H7 (cell line): ENCODE results near the gene DGKG. TPM values are rescaled to one million over a fixed set of nuclear protein-coding genes. Genes with fewer than 3 reads are reported as not detected.

Source experiments
- DNase-seq: peaks from one replicate; pipeline ENCODE4 v3.0.0; 2012
- H3K27me3 ChIP-seq: 2 replicates; pipeline ENCODE4 v1.6.0; 2011; ENCODE audit warnings: mild to moderate bottlenecking, low read length; ENCODE audit not compliant: control insufficient read depth, insufficient read depth
- H3K36me3 ChIP-seq: replicated peaks from 2 replicates; pipeline ENCODE4 v1.5.1; 2011; ENCODE audit warnings: low read length; ENCODE audit not compliant: control insufficient read depth, insufficient read depth
- H3K4me3 ChIP-seq: 2 replicates; pipeline ENCODE4 v1.5.1; 2011; ENCODE audit warnings: low read depth, mild to moderate bottlenecking, control low read depth, low read length, moderate library complexity; ENCODE audit not compliant: insufficient read depth
- total RNA-seq: library from RNA; depleted of rRNA; stranded (reverse); fragments of >200 nt; shearing (Covaris generic); gene quantifications from 2 replicates; pipeline ENCODE4 v1.2.3, GENCODE V29; 2014

Gene DGKG
- total RNA-seq, 1 experiment from 2014 or later, result 0.52 TPM

DNA sequence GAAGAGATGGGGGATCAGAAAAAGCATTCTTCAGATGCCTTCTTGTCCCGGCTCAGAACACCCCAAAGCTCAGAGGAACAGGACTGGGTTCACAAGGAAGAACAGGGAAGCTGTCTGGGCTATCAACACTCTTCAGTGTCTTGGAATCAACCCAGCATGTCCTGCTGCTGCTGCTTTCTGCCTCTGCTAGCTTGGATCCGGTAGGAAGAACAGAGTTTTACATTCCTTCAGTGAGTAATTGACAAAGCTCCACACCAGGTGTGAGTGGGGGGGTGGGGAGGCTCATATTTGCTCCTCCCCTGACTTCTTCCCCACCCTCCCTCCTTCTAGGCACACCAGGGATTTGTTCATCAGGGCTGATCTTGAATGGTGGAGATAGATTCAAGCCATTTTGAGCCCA is 240.1 kb downstream of the DGKG start:
- peak; percentile 77 for DNase-seq
- Histone ChIP-seq H3K4me3 (no peak overlapping the region), H3K27me3 (no peaks in the 10 kb centered on the region), H3K36me3 (no peaks in the 10 kb centered on the region)

DNA sequence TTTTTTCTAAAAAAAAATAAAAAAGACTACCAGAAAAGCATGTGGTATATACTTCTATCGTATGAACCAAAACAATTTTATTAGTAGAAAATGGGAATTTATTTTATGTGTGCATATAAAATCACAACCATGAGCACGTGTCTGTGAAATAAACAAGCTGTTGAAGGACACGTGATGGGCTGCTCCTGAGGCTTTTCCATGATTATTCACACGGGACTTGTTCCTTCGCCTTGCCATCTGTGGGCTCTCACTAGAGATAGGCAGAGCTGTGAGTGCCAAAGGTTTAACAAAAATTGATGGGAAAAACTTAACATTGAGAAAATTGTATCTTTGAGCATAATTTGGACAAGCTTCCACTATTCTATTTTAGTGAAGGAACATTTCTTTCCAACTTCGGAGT is 240.8 kb downstream of the DGKG start:
- Histone ChIP-seq H3K27me3 (no peaks in the 10 kb centered on the region), H3K4me3 (no peak overlapping the region), H3K36me3 (no peaks in the 10 kb centered on the region)
- no peak for DNase-seq

DNA sequence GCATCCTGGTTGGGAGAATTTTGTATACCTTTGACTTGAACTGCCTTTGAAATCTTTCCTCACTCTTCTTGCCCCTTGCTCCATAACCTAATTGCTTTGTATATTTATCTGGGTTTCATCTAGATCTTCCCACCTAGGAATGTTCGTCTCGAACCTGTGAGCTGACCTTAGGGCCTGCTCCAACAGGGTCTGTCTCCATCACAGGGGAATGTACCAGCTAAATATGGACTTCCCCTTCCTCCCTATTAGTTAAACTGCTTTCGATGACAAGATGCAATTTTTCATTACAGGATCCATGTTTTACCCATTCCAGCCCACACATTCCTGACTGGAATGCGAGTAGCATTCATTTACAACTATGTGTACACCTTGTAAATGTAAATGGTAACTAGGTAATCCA is 242.5 kb downstream of the DGKG start:
- DNase-seq, result no peak
- Histone ChIP-seq H3K27me3 (peaks cover 11% of the 10 kb centered on the region), H3K4me3 (no peak overlapping the region), H3K36me3 (no peaks in the 10 kb centered on the region)

DNA sequence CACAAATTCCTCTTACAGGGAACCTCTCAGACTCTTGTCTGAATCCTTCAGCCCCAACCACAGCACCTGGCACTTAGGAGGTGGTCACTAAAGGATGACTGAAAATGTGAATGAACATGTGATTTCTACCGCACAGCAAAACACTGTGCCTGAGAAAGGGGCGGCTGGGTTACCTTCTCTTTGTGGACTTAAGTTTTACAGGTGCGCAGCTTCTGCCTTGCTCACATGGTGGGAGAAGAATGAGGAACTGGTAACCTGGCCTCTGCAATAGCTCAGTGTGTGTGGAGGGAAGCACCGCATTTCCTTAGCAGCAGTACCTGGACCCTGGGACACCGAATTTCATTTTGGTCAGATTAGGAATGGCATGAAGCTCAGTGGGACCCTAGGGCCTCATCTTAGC is 243.3 kb downstream of the DGKG start:
- H3K4me3 ChIP-seq, result no peak overlapping the region
- H3K27me3 ChIP-seq, result peaks cover 19% of the 10 kb centered on the region
- H3K36me3 ChIP-seq, result no peaks in the 10 kb centered on the region
- DNase-seq, result no peak

DNA sequence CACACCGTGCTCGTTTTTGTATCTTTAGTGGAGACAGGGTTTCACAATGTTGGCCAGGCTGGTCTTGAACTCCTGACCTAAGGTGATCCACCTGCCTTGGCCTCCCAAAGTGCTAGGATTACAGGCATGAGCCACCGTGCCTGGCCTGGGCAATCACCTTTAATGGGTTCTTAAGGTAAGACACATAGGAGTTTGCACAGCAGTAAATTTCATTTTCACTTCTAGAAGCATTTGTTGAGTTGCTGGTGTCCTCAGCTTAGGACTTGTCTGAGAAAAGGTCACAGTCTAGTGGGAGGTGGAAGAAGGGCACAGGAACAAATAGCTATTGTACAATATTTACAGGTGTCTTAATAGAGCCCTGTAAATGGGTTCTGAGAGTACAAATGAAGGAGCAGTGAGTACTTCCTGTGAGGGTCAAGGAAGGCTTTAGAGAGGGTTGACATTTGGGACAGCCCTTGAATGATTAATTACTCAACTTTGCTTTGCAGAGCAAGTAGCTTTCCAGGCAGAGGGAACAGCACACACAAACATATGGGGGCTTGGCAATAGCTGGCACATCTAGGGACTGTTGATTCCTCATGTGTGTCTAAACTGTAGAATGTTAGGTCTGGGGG is 244.4 kb downstream of the DGKG start:
- H3K27me3 ChIP-seq, result peaks cover 30% of the 10 kb centered on the region
- H3K36me3 ChIP-seq, result no peaks in the 10 kb centered on the region
- H3K4me3 ChIP-seq, result no peak overlapping the region
- no peak for DNase-seq

DNA sequence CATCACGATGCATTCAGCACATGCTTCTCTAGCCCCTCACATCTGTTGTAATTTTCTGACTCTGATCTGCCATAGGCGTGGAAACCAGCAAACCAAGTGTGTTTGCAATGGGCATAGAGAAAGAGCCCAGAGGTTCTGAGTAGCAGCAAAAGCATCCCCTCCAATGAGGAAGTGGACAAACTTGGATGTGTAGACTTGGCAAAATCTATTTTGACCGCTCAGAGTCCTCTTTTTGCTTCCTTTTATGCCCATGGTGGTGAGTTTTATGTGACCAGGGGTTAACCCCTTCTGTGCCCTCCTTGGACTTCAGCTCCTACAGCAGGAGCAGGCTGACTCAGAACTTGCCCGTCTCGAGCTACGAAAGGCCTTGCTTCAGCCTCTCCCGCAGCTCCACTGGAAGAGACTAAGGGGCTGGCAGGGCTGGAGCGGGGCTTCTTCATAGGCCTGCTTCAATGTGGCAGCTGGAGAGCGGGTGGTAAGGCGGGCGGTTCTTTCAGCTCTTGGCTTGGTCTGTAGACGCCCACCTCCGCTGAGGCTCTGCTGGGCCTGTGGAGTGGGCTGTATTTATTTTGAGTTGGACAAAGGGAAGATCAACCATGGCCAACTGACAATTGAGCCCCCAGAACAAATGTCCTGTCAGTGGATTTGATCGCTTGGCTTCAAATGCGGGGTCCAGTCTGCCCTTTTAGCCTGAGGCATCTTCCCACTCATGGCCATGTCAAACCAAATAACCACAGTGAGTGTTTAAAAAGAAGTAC is 246.6 kb downstream of the DGKG start:
- DNase-seq, result no peak
- Histone ChIP-seq H3K4me3 (no peak overlapping the region), H3K36me3 (no peaks in the 10 kb centered on the region), H3K27me3 (peaks cover 52% of the 10 kb centered on the region)

DNA sequence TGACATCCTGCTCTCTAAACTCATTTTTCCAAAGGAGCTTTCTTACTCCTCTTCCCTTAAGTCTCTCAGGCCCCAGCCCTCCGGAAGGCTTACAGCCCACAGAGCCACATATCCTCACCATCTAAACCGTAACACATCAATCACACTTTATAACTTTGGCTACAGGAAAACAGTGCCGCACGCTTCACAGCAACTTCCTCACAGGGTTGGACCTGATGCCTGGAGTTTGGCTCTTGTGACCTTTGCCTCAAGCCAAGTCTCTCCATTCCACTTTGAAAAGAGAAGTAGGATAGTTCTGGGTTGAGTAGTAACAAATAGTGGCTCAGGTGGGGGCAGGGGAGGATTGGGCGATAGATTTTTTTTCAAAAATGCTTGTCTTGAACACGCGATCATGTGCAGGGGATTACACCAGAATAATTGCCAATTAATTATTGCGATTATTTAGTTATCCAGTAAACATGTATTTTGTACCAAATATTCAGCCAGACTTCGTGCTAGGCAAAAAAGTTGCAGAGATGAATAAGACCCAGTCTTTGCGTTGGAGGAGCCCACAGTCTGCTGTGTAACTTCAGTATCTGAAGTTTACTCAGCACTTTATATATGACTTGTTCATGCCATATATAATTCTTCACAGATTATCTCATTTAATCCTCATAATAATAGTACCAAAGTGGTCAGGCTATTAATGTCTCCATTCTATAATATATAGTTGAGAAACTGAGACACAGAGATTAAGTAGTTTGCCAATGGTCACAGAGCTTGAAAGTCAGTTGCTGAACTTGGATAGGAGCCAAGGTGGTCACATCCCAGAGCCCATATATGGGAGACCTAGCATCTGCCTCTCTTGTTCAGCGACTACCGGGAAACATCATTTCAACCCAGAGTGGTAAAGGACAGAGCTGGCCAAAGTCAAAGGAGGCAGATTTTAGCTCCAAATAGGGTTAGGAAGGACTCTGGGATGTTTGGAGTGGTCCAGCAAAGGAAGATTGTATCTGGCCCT is 250.8 kb downstream of the DGKG start:
- H3K4me3 ChIP-seq, result no peak overlapping the region
- DNase-seq, result no peak
- H3K27me3 ChIP-seq, result peaks cover 66% of the 10 kb centered on the region
- H3K36me3 ChIP-seq, result no peaks in the 10 kb centered on the region

DNA sequence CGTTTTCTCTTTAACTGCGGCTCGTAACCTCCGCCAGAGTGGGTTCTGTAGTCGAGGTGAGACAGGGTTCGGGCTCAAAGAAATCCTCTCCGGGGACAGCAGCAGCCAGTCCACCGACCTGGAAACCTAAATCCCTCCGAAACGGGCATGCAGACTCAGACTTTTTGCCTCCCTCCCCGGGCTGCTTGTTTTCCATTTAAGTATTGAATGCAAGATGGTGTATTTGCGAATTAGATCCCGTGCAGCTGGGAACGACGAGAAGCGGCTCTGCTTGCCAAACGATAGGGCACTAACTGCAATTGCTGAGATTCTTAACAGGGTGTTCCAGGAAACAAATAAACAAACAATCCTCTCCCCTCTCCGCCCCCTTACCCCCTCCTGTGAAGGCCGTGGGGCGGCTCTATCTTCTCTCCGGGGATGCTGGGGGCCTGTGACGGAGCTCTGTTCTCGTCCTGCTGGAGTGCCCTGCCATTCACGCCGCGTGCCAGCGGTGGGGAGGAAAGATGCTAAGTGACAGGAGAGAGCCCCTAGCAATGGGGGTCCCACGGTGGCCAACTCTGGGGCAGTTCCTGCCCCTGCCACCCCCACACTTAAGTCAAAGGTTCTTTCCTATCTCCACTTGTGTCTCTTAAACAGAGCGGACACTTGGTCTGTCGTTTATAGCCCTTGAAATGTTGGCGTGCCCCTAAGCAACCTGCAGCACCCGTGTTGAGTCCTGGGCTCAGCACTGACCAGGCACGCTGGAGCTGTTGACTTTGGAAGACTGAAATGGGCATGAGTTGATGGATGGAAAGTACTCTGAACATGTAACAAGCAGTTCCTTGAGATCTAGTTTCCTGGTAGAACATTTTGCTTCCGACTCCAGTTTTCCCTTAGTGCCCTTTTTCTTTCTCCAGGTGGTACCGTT is 251.9 kb downstream of the DGKG start:
- peak; percentile 66 for DNase-seq
- peaks cover 61% of the 10 kb centered on the region for H3K27me3 ChIP-seq
- H3K4me3 ChIP-seq, result peak overlapping the region; percentile 56
- no peaks in the 10 kb centered on the region for H3K36me3 ChIP-seq

DNA sequence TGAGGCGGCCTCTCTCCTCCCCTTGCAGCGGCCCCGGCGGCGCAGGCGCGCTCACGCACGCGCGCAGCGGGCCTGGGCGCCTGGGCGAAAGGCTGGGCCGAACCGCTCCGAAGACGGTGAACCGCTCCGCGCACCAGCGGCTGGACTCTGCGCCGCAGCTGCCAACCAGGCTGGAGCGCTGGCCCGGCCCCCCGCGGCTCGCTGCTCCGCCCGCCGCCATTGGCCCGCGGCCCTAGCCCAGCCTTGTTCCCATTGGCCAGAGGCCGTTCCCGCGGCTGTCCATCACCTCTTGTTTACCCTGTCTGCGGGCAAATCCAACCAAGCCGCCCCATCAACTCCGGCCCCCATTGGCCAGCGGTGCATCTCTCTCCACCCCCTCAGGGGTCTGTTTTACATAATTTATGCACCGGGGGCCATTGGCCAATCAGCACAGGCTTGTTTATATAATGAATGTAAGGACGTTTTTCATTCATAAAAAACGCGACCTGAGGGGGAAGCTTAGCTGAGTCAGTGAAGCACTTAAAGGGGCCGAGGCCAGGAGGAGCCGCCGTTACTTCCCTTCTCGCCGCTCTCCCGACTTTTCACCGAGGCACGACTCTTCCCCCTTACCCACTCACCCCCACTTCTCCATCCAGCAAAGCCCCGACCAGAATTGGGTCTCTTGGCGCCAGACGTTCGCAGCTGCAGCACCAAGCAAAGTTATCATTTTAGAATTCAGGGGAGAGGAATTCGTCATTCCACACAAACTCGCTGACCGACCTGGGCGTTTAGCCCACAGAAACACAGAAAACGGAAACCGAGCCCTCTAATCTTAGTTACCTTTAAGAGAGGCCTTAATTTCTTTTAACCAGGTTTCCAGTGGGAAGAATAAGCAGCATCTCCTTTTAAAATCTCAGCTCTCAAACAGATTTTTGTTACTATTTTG is 252.8 kb downstream of the DGKG start, which contains the start of gene ETV5:
TSS of gene ETV5 (minus strand) at position 149 of the 925 bp plus-strand sequence. CDS start 3,221 bp downstream, outside the sequence.
- H3K4me3 ChIP-seq, result peak within 1 kb of the TSS; percentile 74
- DNase-seq, result peak; percentile 98
- peaks cover 54% of the 10 kb centered on the region for H3K27me3 ChIP-seq
- no peaks in the 10 kb centered on the region for H3K36me3 ChIP-seq

DNA sequence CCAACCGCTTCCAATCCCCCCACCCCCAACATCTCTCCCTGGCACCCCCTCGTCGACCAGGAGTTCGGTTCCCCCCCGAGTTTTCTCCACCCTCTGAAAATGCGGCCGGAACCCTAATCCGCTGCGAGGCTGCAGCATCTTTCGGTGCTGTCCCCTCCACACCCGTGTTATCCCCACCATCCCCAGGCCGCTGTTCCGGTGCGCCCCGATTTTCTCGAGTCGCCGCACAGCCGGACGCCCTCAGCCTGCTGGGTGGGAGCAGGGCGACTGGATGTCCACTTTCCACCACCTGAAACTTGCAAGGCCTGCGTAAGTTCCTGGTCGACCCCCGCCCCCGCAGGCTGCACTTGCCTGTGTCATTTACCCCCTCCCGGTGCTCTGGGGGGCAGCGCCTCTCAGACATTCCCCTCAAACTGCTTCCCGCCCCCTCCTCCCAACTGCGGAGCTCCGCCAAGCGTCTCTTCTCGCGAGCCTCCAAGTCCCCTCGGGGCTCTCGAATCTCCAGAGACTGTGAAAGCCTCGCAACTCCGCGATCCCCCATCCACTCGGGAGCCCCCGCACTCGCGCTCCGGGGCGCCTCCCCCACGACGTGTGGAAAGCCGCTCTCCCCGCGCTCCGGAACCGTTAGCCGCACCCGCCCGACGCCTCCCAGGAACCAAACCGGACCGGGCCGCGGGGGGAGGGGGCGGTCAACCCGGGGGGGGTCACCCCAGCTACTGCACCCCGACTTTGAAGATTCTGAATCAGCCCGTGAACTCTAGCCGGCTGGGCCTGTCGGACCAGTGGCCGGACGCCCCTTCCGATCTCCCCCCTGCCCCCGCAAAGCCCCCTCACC is 253.7 kb downstream of the DGKG start:
- H3K27me3 ChIP-seq, result peaks cover 46% of the 10 kb centered on the region

DNA sequence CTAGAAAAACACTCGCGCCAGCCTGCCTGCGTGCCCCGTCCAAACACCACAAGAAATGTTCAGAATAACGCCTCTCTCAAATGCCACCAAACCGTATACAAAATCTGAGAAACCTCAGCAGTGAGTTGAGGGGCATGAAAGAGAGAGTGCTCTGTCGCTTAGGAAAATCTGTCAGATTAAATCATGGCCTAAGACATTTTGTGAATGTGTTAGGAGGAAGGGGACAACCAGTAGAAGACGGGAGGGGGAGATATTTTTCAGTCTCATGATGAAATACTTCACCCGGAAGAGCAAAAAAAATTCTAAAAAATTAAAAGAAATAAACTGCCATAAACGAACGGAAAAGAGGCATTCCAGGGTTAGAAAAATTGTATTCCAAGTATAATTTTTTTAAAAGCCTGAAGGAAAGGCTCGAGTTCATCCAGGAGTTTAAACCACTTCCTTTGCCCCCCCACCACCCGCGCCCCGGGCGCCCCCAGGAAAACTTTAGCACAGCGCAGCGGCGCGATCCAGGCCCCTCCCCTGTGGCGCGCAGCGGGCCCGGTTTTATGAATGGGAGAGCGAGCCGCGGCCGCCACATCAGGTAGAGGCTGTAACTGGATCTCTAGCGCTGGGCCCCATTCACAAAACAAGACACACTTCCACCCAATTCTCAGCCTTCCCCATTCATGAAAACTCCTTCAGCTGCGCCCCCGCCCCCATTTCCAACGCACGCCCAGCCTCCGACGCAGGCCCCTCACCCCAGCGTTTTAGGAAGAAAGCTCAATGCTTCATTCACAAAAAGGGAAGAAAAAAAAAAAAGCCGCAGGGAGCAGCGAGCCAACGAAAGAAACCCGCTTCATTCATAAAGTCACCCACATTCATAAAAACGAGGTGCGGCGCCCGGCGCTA is 254.6 kb downstream of the DGKG start:
- DNase-seq, result peak; percentile 90
- Histone ChIP-seq H3K36me3 (no peaks in the 10 kb centered on the region; the same call in 1 of the 2 replicates), H3K27me3 (peaks cover 37% of the 10 kb centered on the region), H3K4me3 (peak overlapping the region; percentile 74)

More for the DNA sequence above, 253.7 kb downstream of the DGKG start:
- Histone ChIP-seq H3K36me3 (no peaks in the 10 kb centered on the region), H3K4me3 (peak overlapping the region; percentile 74)
- peak; percentile 88 for DNase-seq
